ENCODE results near the gene PNPLA1.

PNPLA1 gene, protein sequence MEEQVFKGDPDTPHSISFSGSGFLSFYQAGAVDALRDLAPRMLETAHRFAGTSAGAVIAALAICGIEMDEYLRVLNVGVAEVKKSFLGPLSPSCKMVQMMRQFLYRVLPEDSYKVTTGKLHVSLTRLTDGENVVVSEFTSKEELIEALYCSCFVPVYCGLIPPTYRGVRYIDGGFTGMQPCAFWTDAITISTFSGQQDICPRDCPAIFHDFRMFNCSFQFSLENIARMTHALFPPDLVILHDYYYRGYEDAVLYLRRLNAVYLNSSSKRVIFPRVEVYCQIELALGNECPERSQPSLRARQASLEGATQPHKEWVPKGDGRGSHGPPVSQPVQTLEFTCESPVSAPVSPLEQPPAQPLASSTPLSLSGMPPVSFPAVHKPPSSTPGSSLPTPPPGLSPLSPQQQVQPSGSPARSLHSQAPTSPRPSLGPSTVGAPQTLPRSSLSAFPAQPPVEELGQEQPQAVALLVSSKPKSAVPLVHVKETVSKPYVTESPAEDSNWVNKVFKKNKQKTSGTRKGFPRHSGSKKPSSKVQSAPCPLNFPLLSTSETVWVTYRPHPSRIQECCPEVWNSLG

DNA sequence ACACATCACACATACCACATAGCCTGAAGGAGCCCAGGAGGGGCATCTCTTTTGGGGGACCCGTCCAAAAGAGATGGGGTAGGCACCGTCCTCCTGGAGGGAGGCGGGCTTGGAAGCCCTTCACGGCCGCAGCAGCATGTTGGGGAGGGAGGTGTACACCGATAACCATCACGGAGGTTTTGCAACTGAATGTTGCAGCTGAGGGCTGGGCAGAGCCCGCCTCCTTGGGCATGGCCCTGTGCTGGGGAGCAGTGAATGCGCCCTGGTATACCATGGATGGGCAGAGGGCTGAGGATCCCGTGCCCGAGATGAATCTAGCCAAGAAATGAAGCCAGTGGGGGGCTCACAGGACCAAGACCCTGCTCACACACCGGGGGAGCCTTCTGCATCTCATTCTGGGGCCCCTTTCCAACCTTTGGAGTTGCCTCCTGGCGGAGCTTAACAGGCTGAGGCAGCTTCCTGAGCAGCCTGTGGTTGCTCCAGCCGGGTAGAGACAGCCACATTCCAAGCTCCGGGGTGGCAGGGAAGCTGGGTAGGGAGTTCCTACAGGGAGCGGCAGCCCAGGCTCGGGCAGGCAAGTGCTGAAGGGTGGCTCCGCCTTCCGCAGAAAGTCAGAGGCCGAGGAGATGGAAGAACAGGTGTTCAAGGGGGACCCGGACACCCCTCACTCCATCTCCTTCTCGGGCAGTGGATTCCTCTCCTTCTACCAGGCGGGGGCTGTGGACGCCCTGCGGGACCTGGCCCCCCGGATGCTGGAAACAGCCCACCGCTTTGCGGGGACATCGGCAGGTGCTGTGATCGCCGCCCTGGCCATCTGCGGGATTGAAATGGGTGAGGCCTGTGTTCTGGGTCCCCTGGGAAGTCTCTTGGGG, at the start of gene PNPLA1:
TSS of gene PNPLA1 (plus strand) at position 227 of the 872 bp plus-strand sequence. CDS start at position 627, 400 bp downstream.
- Histone ChIP-seq H3K36me3 (ENCODE audit: control insufficient read depth in 2 of 2, insufficient read depth in 2 of 2, low read length in 2 of 2) (no peaks in the 10 kb centered on the region), H3K9ac (ENCODE audit: low read length in 2 of 2) (no peak within 1 kb of the TSS), H3K27me3 (ENCODE audit: control insufficient read depth in 1 of 2, insufficient read depth in 2 of 2, low read length in 2 of 2) (peaks cover 8 to 28% of the 10 kb centered on the region in 2 donors), H3K4me1 (ENCODE audit: control insufficient read depth, insufficient read depth, low read length) (peaks cover 2% of the 10 kb centered on the region), H3K27ac (ENCODE audit: low read length) (no peak within 1 kb of the TSS), H3K9me3 (ENCODE audit: control insufficient read depth in 2 of 2, low read length in 2 of 2) (peaks cover 0 to 7% of the 10 kb centered on the region in 2 donors), H3K4me3 (ENCODE audit: low read length in 2 of 2) (no peak within 1 kb of the TSS)

DNA sequence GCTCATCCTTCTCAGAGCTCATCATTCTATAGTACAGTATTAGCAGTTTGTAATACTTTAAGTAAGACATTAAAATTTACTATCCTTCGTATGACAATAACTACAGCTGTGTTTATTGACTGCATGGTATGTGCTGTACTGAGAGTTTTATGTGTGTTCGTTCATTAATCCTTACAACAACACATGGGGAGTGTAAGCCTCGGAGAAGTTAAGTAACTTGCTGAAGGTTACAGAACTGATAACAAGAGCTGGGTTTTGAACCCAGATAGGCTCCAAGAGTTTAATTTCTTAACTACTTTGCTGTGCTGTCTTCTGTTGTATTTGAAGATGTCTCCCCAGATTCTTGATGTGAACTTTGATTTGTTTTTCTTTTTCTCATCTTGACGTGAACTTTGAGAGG, 49.6 kb upstream of the PNPLA1 start:
- Histone ChIP-seq H3K27me3 (ENCODE audit: control insufficient read depth in 1 of 2, insufficient read depth in 2 of 2, low read length in 2 of 2) (no peaks in the 10 kb centered on the region), H3K9ac (ENCODE audit: low read length in 2 of 2) (no peak overlapping the region), H3K4me1 (ENCODE audit: control insufficient read depth, insufficient read depth, low read length) (no peaks in the 10 kb centered on the region), H3K36me3 (ENCODE audit: control insufficient read depth in 2 of 2, insufficient read depth in 2 of 2, low read length in 2 of 2) (peaks cover 58 to 61% of the 10 kb centered on the region in 2 donors), H3K27ac (ENCODE audit: low read length) (no peak overlapping the region), H3K4me3 (ENCODE audit: low read length in 2 of 2) (no peak overlapping the region), H3K9me3 (ENCODE audit: control insufficient read depth in 2 of 2, low read length in 2 of 2) (no peaks in the 10 kb centered on the region)

DNA sequence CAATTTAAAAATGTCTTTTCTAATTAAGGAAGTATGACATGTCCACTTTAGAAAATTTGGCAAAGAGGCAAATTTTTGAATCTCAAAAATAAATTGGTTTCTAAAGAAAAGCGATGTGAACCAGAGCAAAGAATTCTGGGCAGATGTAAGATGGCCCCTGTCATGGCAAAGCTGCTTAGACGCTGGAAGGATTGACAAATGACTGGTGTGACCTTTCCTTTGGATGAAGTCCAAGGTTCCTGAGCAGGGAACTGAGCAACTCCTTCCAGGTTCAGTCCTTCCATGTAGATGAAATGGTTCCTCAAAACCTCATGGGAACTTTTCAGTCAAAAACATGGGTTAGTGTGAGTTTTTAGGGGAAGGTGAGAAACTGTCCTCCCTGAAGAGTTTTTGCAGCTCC, 48.2 kb upstream of the PNPLA1 start:
- H3K4me1 ChIP-seq (ENCODE audit: control insufficient read depth, insufficient read depth, low read length): no peaks in the 10 kb centered on the region
- no peak overlapping the region for H3K27ac ChIP-seq (ENCODE audit: low read length)
- H3K36me3 ChIP-seq (ENCODE audit: control insufficient read depth in 2 of 2, insufficient read depth in 2 of 2, low read length in 2 of 2): peaks cover 57 to 63% of the 10 kb centered on the region in 2 donors
- no peaks in the 10 kb centered on the region for H3K9me3 ChIP-seq (ENCODE audit: control insufficient read depth in 2 of 2, low read length in 2 of 2)
- H3K9ac ChIP-seq (ENCODE audit: low read length in 2 of 2): no peak overlapping the region
- H3K4me3 ChIP-seq (ENCODE audit: low read length in 2 of 2): no peak overlapping the region
- no peaks in the 10 kb centered on the region for H3K27me3 ChIP-seq (ENCODE audit: control insufficient read depth in 1 of 2, insufficient read depth in 2 of 2, low read length in 2 of 2)

DNA sequence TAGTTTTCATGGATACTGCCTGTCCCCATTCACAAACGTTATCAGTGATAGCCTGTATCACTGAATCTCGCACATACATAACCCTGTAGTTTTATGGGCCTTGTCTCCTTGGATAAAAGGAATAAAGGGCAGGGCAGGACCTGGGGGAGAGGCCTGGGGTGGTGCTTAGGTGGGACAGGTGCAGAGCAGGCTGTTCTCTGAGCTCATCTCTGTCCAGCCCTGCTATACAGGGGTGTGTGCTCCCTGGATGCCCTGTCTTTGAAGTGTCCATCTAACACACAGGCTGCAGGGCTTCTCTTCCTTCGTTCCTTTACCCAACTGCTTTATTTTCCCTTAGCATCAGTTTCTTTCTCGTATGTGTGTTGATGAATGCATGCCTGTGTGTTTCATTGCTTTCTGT, 46.9 kb upstream of the PNPLA1 start:
- H3K27ac ChIP-seq (ENCODE audit: low read length): no peak overlapping the region
- no peak overlapping the region for H3K4me3 ChIP-seq (ENCODE audit: low read length in 2 of 2)
- no peaks in the 10 kb centered on the region for H3K27me3 ChIP-seq (ENCODE audit: control insufficient read depth in 1 of 2, insufficient read depth in 2 of 2, low read length in 2 of 2)
- no peaks in the 10 kb centered on the region for H3K9me3 ChIP-seq (ENCODE audit: control insufficient read depth in 2 of 2, low read length in 2 of 2)
- peaks cover 52 to 58% of the 10 kb centered on the region in 2 donors for H3K36me3 ChIP-seq (ENCODE audit: control insufficient read depth in 2 of 2, insufficient read depth in 2 of 2, low read length in 2 of 2)
- H3K9ac ChIP-seq (ENCODE audit: low read length in 2 of 2): no peak overlapping the region
- H3K4me1 ChIP-seq (ENCODE audit: control insufficient read depth, insufficient read depth, low read length): no peaks in the 10 kb centered on the region

DNA sequence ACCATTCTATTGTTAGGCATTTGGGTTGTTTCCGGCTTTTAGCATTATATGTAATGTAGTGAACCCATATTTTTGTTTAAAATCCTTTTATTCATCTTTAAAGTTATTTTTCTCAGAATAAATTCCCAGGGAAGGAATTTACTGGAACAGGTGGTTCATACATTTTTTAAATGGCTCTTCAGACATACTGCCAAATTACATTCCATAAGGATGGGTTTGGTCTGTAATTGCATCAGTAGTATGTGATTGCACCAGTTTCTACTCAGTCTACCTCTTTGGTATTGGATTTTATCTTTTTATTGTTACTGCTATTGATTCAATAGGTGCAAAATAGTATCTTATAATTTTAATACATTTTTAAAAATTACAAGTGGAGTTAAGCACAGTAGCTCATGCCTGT, 46.2 kb upstream of the PNPLA1 start:
- H3K27ac ChIP-seq (ENCODE audit: low read length): no peak overlapping the region

DNA sequence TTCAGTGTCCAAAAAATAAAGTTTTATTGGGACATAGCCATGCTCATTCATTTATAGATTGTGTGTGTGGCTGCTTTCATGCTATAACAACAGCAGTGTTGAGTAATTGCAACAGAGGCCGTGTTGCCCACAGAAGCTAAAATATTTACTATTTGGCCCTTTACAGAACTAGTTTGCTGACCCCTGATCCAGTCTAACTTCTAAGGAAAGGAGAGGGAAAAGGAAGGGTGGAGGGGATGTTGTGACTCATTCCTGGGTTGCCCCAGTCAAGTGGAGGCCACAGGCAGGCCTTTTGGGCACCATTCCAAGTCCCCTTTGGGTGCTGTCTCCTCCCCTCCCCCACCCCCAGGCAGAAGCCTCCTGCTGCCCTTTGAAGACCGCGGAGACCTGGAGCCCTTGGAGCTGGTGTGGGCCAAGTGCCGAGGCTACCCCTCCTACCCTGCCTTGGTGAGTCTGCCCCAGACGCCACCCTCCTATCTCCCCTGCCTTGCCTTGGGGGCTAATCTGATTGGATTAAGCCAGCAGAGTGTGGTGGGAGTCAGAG, 44.9 kb upstream of the PNPLA1 start:
- Histone ChIP-seq H3K36me3 (ENCODE audit: control insufficient read depth in 2 of 2, insufficient read depth in 2 of 2, low read length in 2 of 2) (peaks cover 52 to 57% of the 10 kb centered on the region in 2 donors), H3K9me3 (ENCODE audit: control insufficient read depth in 2 of 2, low read length in 2 of 2) (no peaks in the 10 kb centered on the region), H3K9ac (ENCODE audit: low read length in 2 of 2) (no peak overlapping the region), H3K4me1 (ENCODE audit: control insufficient read depth, insufficient read depth, low read length) (no peaks in the 10 kb centered on the region), H3K4me3 (ENCODE audit: low read length in 2 of 2) (no peak overlapping the region), H3K27ac (ENCODE audit: low read length) (no peak overlapping the region), H3K27me3 (ENCODE audit: control insufficient read depth in 1 of 2, insufficient read depth in 2 of 2, low read length in 2 of 2) (no peaks in the 10 kb centered on the region)

More for the DNA sequence above, 46.2 kb upstream of the PNPLA1 start:
- H3K4me3 ChIP-seq (ENCODE audit: low read length in 2 of 2): no peak overlapping the region
- no peaks in the 10 kb centered on the region for H3K9me3 ChIP-seq (ENCODE audit: control insufficient read depth in 2 of 2, low read length in 2 of 2)
- H3K4me1 ChIP-seq (ENCODE audit: control insufficient read depth, insufficient read depth, low read length): no peaks in the 10 kb centered on the region
- no peak overlapping the region for H3K9ac ChIP-seq (ENCODE audit: low read length in 2 of 2)
- H3K27me3 ChIP-seq (ENCODE audit: control insufficient read depth in 1 of 2, insufficient read depth in 2 of 2, low read length in 2 of 2): no peaks in the 10 kb centered on the region
- peaks cover 51 to 54% of the 10 kb centered on the region in 2 donors for H3K36me3 ChIP-seq (ENCODE audit: control insufficient read depth in 2 of 2, insufficient read depth in 2 of 2, low read length in 2 of 2)

DNA sequence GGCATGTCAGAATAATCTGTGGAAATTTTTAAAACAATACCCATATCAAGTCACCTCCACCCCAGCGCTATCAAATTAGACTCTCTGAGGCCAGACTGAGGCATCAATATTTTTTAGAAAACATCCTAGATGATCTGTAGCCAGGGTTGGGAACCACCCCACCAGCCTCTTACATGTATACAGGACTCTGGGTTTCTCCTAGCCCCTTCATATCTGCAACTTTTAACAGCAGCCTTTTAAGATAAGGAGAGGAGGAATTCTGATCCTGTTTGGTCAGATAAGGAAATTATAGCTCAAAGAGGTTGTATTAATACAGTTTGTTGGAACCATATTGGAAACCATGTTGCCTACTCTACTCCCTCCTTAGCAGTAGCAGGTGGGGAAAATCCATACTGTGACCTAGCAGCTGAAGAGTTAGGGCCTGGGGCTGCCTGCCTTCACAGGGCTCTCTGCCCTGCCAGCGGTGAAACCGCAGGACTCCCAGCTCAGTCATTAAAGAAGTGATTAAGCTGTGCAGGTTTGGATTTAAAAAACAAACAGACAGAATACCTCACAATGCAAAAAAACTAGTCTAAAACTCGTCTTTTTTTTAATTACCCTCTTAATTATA, 43.3 kb upstream of the PNPLA1 start:
- H3K9me3 ChIP-seq (ENCODE audit: control insufficient read depth in 2 of 2, low read length in 2 of 2): no peaks in the 10 kb centered on the region
- H3K4me1 ChIP-seq (ENCODE audit: control insufficient read depth, insufficient read depth, low read length): no peaks in the 10 kb centered on the region
- H3K27ac ChIP-seq (ENCODE audit: low read length): no peak overlapping the region
- H3K27me3 ChIP-seq (ENCODE audit: control insufficient read depth in 1 of 2, insufficient read depth in 2 of 2, low read length in 2 of 2): no peaks in the 10 kb centered on the region
- no peak overlapping the region for H3K4me3 ChIP-seq (ENCODE audit: low read length in 2 of 2)
- peaks cover 65 to 66% of the 10 kb centered on the region in 2 donors for H3K36me3 ChIP-seq (ENCODE audit: control insufficient read depth in 2 of 2, insufficient read depth in 2 of 2, low read length in 2 of 2)
- H3K9ac ChIP-seq (ENCODE audit: low read length in 2 of 2): no peak overlapping the region

DNA sequence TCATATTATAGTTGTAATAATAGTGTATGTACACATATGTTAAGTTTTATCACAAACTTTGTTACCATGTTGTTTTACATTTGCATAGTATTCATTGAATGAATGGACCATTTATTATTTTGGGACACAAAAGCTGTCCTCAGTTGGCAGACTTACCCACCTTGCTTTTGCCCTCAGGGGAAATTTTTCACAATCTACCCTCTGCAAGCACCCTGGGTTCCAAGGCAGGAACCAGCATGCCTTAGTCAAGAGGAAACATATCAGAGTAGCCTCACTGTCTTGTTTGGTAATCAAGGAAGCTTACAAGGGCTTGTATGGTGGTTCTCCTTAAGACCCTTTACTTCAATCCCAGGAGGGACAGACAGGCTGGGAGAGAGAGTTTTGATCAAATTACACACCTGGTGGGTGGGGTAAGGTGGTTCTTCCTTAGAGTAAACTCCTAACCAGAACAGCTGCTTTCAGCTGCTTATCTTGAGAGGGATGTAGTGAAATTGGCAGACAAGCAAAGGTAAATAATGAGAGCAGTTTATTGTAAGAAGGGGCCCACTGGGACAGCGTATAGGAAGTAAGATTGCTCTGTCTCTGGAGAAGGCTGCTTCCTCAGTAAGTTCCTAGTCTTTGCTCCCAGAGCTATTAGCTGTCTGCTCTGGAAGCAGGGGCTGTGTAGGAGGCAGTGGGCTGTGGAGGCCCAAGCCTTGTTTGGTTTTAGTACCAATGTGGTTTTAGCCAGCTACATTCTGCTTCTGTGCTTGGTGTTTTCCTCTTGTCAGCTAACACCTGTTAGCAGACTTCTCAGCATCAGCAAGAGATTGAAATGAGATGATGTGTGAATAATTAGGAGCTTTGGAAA, 42.3 kb upstream of the PNPLA1 start:
- H3K36me3 ChIP-seq (ENCODE audit: control insufficient read depth in 2 of 2, insufficient read depth in 2 of 2, low read length in 2 of 2): peaks cover 65 to 67% of the 10 kb centered on the region in 2 donors
- no peak overlapping the region for H3K27ac ChIP-seq (ENCODE audit: low read length)
- no peak overlapping the region for H3K9ac ChIP-seq (ENCODE audit: low read length in 2 of 2)

DNA sequence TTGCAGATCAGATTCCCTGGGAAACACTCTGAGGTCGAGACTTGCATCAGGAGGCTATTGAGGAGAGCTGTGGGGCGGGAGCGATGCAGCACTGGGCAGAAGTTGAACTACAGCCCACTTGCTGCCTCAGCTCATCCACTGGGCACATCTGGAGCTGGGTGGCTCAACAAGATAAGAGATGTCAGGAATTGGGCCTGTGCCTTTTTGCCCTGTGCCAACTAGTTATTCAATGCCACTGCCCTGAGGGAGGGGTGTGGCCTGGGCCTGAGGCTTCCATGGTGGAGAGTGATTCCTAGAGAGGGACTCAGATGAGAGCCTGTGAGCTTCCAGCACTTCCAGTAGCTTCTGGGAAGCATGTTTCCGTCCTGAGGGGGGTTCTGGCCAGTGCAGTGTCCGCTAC, 40.6 kb upstream of the PNPLA1 start:
- Histone ChIP-seq H3K27me3 (ENCODE audit: control insufficient read depth in 1 of 2, insufficient read depth in 2 of 2, low read length in 2 of 2) (no peaks in the 10 kb centered on the region), H3K9ac (ENCODE audit: low read length in 2 of 2) (no peak overlapping the region), H3K27ac (ENCODE audit: low read length) (no peak overlapping the region), H3K9me3 (ENCODE audit: control insufficient read depth in 2 of 2, low read length in 2 of 2) (no peaks in the 10 kb centered on the region), H3K4me1 (ENCODE audit: control insufficient read depth, insufficient read depth, low read length) (no peaks in the 10 kb centered on the region), H3K4me3 (ENCODE audit: low read length in 2 of 2) (no peak overlapping the region), H3K36me3 (ENCODE audit: control insufficient read depth in 2 of 2, insufficient read depth in 2 of 2, low read length in 2 of 2) (peaks cover 57 to 66% of the 10 kb centered on the region in 2 donors)

More for the DNA sequence above, 42.3 kb upstream of the PNPLA1 start:
- Histone ChIP-seq H3K4me1 (ENCODE audit: control insufficient read depth, insufficient read depth, low read length) (no peaks in the 10 kb centered on the region), H3K4me3 (ENCODE audit: low read length in 2 of 2) (no peak overlapping the region), H3K27me3 (ENCODE audit: control insufficient read depth in 1 of 2, insufficient read depth in 2 of 2, low read length in 2 of 2) (no peaks in the 10 kb centered on the region), H3K9me3 (ENCODE audit: control insufficient read depth in 2 of 2, low read length in 2 of 2) (no peaks in the 10 kb centered on the region)

Measured in stomach smooth muscle (tissue), 2 donors.